ENCODE results near the gene HSD17B11.
"Not testable (repeated sequence)": the region's sequence is repeated elsewhere in the genome, so short reads cannot be mapped to it uniquely, and the experiment has no call there.

Gene HSD17B11

DNA sequence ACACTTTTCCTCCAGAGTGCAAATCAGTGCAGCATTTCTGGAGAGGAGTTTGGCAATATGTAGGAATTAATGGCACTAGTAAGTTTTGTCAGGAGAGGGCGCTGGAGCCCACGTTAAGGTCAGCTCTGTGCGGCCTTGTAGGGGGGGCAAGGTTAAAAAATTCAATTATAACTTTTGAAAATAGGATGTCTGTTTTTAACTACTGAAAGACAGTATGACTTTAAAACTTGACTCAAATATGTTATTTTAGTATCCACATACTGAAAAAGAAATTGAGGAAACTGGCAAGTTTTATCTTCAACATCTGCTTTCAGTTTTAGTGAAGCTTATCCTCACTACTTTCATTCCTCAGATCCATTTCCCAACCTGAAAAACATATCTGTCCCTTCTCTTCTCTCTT is 37.4 kb downstream of the HSD17B11 start:
- Histone ChIP-seq H3K4me1 (ENCODE audit: insufficient read depth, low read length) (no peaks in the 10 kb centered on the region), H3K9me3 (ENCODE audit: low read length) (no peaks in the 10 kb centered on the region), H3K36me3 (ENCODE audit: insufficient read depth, low read length) (peaks cover 9% of the 10 kb centered on the region), H3K9ac (ENCODE audit: low read length) (no peak overlapping the region), H3K27me3 (ENCODE audit: control insufficient read depth in 1 of 2, insufficient read depth in 2 of 2, low read length in 2 of 2) (no peaks in the 10 kb centered on the region), H3K4me3 (ENCODE audit: low read depth in 1 of 2, low read length in 2 of 2) (no peak overlapping the region), H3K27ac (ENCODE audit: low read depth, low read length) (no peak overlapping the region)

- H3K4me1 ChIP-seq (ENCODE audit: insufficient read depth, low read length), result no peaks in the 10 kb centered on the region
- peaks cover 5% of the 10 kb centered on the region for H3K9me3 ChIP-seq (ENCODE audit: low read length)
- no peaks in the 10 kb centered on the region for H3K27me3 ChIP-seq (ENCODE audit: control insufficient read depth in 1 of 2, insufficient read depth in 2 of 2, low read length in 2 of 2)
- no peak overlapping the region for H3K27ac ChIP-seq (ENCODE audit: low read depth, low read length)
- no peaks in the 10 kb centered on the region for H3K36me3 ChIP-seq (ENCODE audit: insufficient read depth, low read length)
- H3K4me3 ChIP-seq (ENCODE audit: low read depth in 1 of 2, low read length in 2 of 2), result no peak overlapping the region
- H3K9ac ChIP-seq (ENCODE audit: low read length), result no peak overlapping the region
Measured at GRCh38 chr4:87345139-87345538, 45.8 kb downstream of the HSD17B11 start.

DNA sequence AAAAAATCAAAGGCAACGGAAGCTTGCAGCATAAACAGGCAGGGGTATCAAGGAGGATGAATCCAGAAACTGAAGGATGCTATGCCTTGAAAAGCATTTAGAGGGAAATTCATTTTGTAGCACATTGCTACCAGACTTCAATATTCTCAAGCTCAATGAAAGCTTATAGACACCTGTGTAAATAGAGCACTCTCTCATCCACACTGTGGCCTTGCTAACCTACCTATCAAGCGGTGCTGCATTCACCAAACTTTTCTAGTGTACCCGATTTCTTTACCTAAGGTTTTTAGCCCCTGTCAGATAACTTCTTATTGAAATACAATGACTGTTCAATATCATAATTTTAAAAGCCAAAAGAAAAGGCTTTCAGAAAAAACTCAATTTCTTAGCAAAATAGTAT is 48.1 kb downstream of the HSD17B11 start:
- no peaks in the 10 kb centered on the region for H3K27me3 ChIP-seq (ENCODE audit: control insufficient read depth in 1 of 2, insufficient read depth in 2 of 2, low read length in 2 of 2)
- H3K9me3 ChIP-seq (ENCODE audit: low read length), result peaks cover 5% of the 10 kb centered on the region
- H3K36me3 ChIP-seq (ENCODE audit: insufficient read depth, low read length), result peaks cover 8% of the 10 kb centered on the region

DNA sequence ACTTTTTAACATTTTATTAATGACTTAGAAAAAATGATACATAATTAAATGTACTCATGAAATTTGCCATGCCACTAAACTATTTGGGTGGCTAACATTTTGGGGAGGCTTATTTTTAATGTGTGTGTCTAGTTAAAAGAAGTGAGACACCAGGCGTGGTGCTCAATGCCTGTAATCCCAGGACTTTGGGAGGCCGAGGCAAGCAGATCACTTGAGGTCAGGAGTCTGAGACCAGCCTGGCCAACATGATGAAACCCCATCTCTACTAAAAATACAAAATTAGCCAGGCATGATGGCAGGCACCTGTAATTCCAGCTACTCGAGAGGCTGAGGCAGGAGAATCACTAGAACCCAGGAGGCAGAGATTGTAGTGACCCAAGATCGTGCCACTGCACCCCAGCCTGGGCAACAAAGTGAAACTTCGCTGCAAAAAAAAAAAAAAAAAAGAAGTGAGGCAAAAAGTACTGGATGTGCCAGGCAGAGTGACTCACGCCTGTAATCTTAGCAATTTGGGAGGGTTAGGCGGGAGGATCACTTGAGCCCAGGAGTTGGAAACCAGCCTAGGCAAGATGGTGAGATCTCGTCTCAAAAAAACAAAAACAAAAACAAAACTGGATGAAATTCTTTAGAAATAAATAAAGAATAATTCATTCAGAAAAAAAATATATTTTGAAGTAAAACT is 48.9 kb downstream of the HSD17B11 start:
- not testable (repeated sequence) for H3K4me3 ChIP-seq (ENCODE audit: low read depth in 1 of 2, low read length in 2 of 2); H3K27ac ChIP-seq (ENCODE audit: low read depth, low read length); H3K36me3 ChIP-seq (ENCODE audit: insufficient read depth, low read length); H3K27me3 ChIP-seq (ENCODE audit: control insufficient read depth in 1 of 2, insufficient read depth in 2 of 2, low read length in 2 of 2); H3K9ac ChIP-seq (ENCODE audit: low read length); H3K9me3 ChIP-seq (ENCODE audit: low read length); H3K4me1 ChIP-seq (ENCODE audit: insufficient read depth, low read length)

More for the DNA sequence above, 48.1 kb downstream of the HSD17B11 start:
- H3K4me1 ChIP-seq (ENCODE audit: insufficient read depth, low read length), result no peaks in the 10 kb centered on the region
- H3K9ac ChIP-seq (ENCODE audit: low read length), result no peak overlapping the region
- no peak overlapping the region for H3K27ac ChIP-seq (ENCODE audit: low read depth, low read length)
- H3K4me3 ChIP-seq (ENCODE audit: low read depth in 1 of 2, low read length in 2 of 2), result no peak overlapping the region

DNA sequence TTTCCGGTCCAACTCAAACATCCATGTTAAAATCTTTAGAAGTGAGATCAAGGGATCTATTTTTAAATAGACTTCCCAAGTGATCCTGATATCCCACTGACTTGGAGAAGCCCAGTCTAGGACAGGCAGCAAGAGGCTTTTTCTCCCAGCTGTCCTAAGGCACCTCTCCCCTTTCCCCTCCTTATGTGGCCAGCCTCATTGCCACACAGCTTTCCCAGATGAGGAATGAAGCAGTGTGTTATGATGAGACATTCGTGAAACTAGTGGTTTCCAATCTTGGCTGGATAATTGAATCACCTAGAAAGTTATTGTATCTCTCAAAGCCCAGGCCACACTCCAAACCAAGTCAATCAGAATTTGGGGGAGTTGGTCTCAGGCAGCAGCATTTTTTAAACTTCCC is 51.5 kb downstream of the HSD17B11 start:
- H3K36me3 ChIP-seq (ENCODE audit: insufficient read depth, low read length), result peaks cover 12% of the 10 kb centered on the region
- H3K9ac ChIP-seq (ENCODE audit: low read length), result no peak overlapping the region
- no peak overlapping the region for H3K27ac ChIP-seq (ENCODE audit: low read depth, low read length)
- no peak overlapping the region for H3K4me3 ChIP-seq (ENCODE audit: low read depth in 1 of 2, low read length in 2 of 2)
- H3K4me1 ChIP-seq (ENCODE audit: insufficient read depth, low read length), result no peaks in the 10 kb centered on the region
- no peaks in the 10 kb centered on the region for H3K9me3 ChIP-seq (ENCODE audit: low read length)
- H3K27me3 ChIP-seq (ENCODE audit: control insufficient read depth in 1 of 2, insufficient read depth in 2 of 2, low read length in 2 of 2), result no peaks in the 10 kb centered on the region

DNA sequence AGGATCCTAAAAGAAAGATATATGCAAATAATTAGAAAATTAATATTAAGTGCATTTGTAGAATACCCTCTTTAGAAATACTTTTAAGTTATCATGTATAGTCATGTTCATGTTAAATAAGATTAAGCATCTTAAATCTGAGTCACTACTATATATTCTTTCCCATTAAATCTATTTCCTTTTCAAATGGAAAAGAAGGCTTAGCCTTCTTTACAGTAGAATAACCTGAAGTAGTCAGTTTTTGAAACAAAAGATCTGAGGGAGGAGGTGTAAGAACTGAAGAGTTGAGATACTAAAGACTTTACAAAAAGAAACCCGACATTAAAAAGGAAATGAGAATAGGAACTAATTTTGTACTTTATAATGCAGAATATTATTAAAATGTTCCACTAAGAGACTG is 53.6 kb downstream of the HSD17B11 start:
- Histone ChIP-seq H3K9ac (ENCODE audit: low read length) (no peak overlapping the region), H3K4me1 (ENCODE audit: insufficient read depth, low read length) (no peaks in the 10 kb centered on the region), H3K9me3 (ENCODE audit: low read length) (peaks cover 4% of the 10 kb centered on the region), H3K27ac (ENCODE audit: low read depth, low read length) (no peak overlapping the region), H3K36me3 (ENCODE audit: insufficient read depth, low read length) (peaks cover 18% of the 10 kb centered on the region), H3K4me3 (ENCODE audit: low read depth in 1 of 2, low read length in 2 of 2) (no peak overlapping the region), H3K27me3 (ENCODE audit: control insufficient read depth in 1 of 2, insufficient read depth in 2 of 2, low read length in 2 of 2) (no peaks in the 10 kb centered on the region)

DNA sequence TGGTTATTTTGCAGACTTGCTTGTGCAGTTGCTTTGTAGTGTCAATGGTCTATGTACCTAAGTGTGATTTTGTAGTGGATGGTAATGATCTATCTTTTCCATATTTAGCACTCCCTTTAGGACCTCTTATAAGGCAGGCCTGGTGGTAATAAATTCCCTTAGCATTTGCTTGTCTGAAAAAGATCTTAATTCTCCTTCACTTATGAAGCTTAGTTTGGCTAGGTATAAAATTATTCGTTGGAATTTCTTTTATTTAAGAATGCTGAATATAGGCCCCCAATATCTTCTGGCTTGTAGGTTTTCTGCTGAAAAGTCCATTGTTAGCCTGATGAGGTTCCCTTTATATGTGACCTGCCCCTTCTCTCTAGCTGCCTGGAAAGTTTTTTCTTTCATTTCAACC is 57.7 kb downstream of the HSD17B11 start:
- Histone ChIP-seq H3K9ac (ENCODE audit: low read length) (no peak overlapping the region), H3K4me3 (ENCODE audit: low read depth in 1 of 2, low read length in 2 of 2) (no peak overlapping the region), H3K27me3 (ENCODE audit: control insufficient read depth in 1 of 2, insufficient read depth in 2 of 2, low read length in 2 of 2) (no peaks in the 10 kb centered on the region), H3K4me1 (ENCODE audit: insufficient read depth, low read length) (no peaks in the 10 kb centered on the region), H3K36me3 (ENCODE audit: insufficient read depth, low read length) (peaks cover 10% of the 10 kb centered on the region), H3K9me3 (ENCODE audit: low read length) (peaks cover 4% of the 10 kb centered on the region), H3K27ac (ENCODE audit: low read depth, low read length) (no peak overlapping the region)

DNA sequence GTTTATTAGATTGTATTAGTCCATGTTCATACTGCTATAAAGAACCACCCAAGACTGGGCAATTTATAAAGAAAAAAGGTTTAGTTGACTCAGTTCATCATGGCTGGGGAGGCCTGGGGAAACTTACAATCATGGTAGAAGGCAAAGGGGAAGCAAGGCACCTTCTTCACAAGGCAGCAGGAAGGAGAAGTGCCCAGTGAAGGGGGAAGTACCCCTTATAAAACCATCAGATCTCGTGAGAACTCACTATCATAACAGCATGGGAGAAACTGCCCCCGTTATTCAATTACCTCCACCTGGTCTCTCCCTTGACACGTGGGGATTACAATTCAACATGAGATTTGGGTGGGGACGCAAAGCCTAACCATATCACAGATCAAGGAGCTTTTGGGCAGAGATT is 60.2 kb downstream of the HSD17B11 start:
- Histone ChIP-seq H3K4me3 (ENCODE audit: low read depth in 1 of 2, low read length in 2 of 2) (no peak overlapping the region), H3K27me3 (ENCODE audit: control insufficient read depth in 1 of 2, insufficient read depth in 2 of 2, low read length in 2 of 2) (no peaks in the 10 kb centered on the region), H3K36me3 (ENCODE audit: insufficient read depth, low read length) (peaks cover 6% of the 10 kb centered on the region), H3K4me1 (ENCODE audit: insufficient read depth, low read length) (no peaks in the 10 kb centered on the region), H3K9ac (ENCODE audit: low read length) (no peak overlapping the region), H3K27ac (ENCODE audit: low read depth, low read length) (no peak overlapping the region), H3K9me3 (ENCODE audit: low read length) (peaks cover 4% of the 10 kb centered on the region)

DNA sequence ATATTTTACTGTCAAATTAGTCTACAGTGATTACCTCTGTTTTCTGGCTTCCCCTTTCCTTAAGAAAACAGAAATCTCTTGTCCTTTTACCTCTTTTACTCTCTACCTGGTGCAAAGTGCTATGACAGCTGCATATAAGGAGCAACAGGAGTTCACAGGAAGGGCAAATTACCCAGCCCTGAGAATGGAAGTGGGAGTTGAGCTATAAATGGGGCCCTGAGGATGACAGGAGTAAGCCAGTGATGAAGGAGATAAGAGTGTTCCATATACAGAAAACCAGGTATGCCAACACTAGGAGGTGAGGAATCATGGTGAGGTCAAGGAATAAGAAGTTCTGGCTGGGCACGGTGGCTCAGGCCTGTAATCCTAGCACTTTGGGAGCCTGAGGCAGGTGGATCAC is 63.9 kb downstream of the HSD17B11 start:
- no peaks in the 10 kb centered on the region for H3K27me3 ChIP-seq (ENCODE audit: control insufficient read depth in 1 of 2, insufficient read depth in 2 of 2, low read length in 2 of 2)
- peaks cover 8% of the 10 kb centered on the region for H3K4me1 ChIP-seq (ENCODE audit: insufficient read depth, low read length)
- H3K36me3 ChIP-seq (ENCODE audit: insufficient read depth, low read length), result no peaks in the 10 kb centered on the region
- H3K27ac ChIP-seq (ENCODE audit: low read depth, low read length), result no peak overlapping the region
- no peak overlapping the region for H3K9ac ChIP-seq (ENCODE audit: low read length)
- no peaks in the 10 kb centered on the region for H3K9me3 ChIP-seq (ENCODE audit: low read length)
- no peak overlapping the region for H3K4me3 ChIP-seq (ENCODE audit: low read depth in 1 of 2, low read length in 2 of 2)

DNA sequence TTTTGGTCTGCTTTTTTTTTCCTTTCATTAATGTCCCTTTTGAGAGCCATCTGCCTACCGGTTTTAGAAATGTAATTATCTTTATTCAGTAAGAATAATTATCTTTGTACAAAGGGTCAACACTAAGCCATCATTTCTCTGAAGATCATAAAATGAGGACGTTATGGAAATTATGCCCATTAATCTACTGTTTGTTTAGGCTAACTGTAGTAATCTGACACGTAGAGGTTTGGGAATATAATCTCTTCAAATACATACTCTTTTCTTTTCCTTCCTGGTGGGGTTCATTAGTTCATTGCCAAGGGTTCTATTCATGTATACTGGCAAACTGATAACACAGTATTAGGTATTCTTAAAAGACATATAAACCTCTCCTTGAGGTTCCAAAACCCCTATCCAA is 64.5 kb downstream of the HSD17B11 start:
- no peak overlapping the region for H3K27ac ChIP-seq (ENCODE audit: low read depth, low read length)
- H3K27me3 ChIP-seq (ENCODE audit: control insufficient read depth in 1 of 2, insufficient read depth in 2 of 2, low read length in 2 of 2), result no peaks in the 10 kb centered on the region
- no peak overlapping the region for H3K4me3 ChIP-seq (ENCODE audit: low read depth in 1 of 2, low read length in 2 of 2)
- H3K36me3 ChIP-seq (ENCODE audit: insufficient read depth, low read length), result no peaks in the 10 kb centered on the region
- peaks cover 15% of the 10 kb centered on the region for H3K4me1 ChIP-seq (ENCODE audit: insufficient read depth, low read length)
- H3K9me3 ChIP-seq (ENCODE audit: low read length), result no peaks in the 10 kb centered on the region
- H3K9ac ChIP-seq (ENCODE audit: low read length), result no peak overlapping the region

- no peaks in the 10 kb centered on the region for H3K9me3 ChIP-seq (ENCODE audit: low read length)
- H3K27ac ChIP-seq (ENCODE audit: low read depth, low read length), result no peak within 1 kb of the TSS
- H3K27me3 ChIP-seq (ENCODE audit: control insufficient read depth in 1 of 2, insufficient read depth in 2 of 2, low read length in 2 of 2), result no peaks in the 10 kb centered on the region
- peaks cover 15% of the 10 kb centered on the region for H3K4me1 ChIP-seq (ENCODE audit: insufficient read depth, low read length)
- no peaks in the 10 kb centered on the region for H3K36me3 ChIP-seq (ENCODE audit: insufficient read depth, low read length)
- H3K9ac ChIP-seq (ENCODE audit: low read length), result no peak within 1 kb of the TSS
- no peak within 1 kb of the TSS for H3K4me3 ChIP-seq (ENCODE audit: low read depth in 1 of 2, low read length in 2 of 2)
Measured at GRCh38 chr4:87322754-87323153, 68.2 kb downstream of the HSD17B11 start, which contains the start of gene HSD17B13. Gene HSD17B13, minus strand, starts transcription at chr4:87322882. Its CDS starts 41 bp downstream, at chr4:87322841.

DNA sequence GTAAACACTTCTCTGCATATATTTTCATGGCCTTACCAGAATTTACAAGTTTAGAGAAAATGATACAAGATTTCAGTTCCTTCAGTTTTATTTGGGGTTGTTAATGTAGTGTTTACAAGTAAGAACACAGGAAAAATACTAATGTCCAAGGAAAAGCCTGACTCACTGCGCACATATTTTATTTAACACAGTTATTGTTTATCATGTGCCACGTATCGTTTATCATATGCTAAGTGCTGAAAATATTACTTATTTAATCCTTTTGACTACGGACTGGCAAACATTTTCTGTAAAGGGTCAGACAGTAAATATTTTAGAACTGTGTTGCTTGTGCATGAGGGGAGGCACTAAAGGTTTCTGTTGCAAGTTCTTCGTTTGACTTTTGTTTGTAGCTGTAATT is 69.1 kb downstream of the HSD17B11 start:
- H3K4me3 ChIP-seq (ENCODE audit: low read depth in 1 of 2, low read length in 2 of 2), result no peak overlapping the region
- no peak overlapping the region for H3K9ac ChIP-seq (ENCODE audit: low read length)
- H3K9me3 ChIP-seq (ENCODE audit: low read length), result no peaks in the 10 kb centered on the region
- H3K27ac ChIP-seq (ENCODE audit: low read depth, low read length), result no peak overlapping the region
- H3K36me3 ChIP-seq (ENCODE audit: insufficient read depth, low read length), result no peaks in the 10 kb centered on the region
- H3K27me3 ChIP-seq (ENCODE audit: control insufficient read depth in 1 of 2, insufficient read depth in 2 of 2, low read length in 2 of 2), result no peaks in the 10 kb centered on the region
- peaks cover 15% of the 10 kb centered on the region for H3K4me1 ChIP-seq (ENCODE audit: insufficient read depth, low read length)

Measured in muscle layer of colon (tissue), 2 donors.